H9 (cell line): ENCODE data around the gene DPH1. TPM values are rescaled to one million over a fixed set of nuclear protein-coding genes. Genes with fewer than 3 reads are reported as not detected.

ENCODE experiments used
- DNase-seq: peaks from one replicate; pipeline ENCODE4 v3.0.0-alpha.2; 2017
- H2AFZ ChIP-seq: one replicate; pipeline ENCODE4 v1.6.1; 2013; ENCODE audit warnings: mild to moderate bottlenecking, low read length, control low read depth, moderate library complexity
- H2AK5ac ChIP-seq: 2 replicates; pipeline ENCODE4 v1.6.1; 2013; ENCODE audit warnings: low read length, control low read depth, mixed read lengths; ENCODE audit not compliant: insufficient read length
- H2BK120ac ChIP-seq: one replicate; pipeline ENCODE4 v1.6.1; 2013; ENCODE audit warnings: low read depth, mild to moderate bottlenecking, low read length, control low read depth, inconsistent platforms; ENCODE audit not compliant: poor library complexity, severe bottlenecking
- H2BK12ac ChIP-seq: 2 replicates; pipeline ENCODE4 v1.6.1; 2013; ENCODE audit warnings: low read length, control low read depth, mixed read lengths, low read depth; ENCODE audit not compliant: insufficient read length
- H2BK15ac ChIP-seq: 2 replicates; pipeline ENCODE4 v1.6.1; 2013; ENCODE audit warnings: low read depth, low read length, control low read depth
- H2BK20ac ChIP-seq: one replicate; pipeline ENCODE4 v1.6.1; 2013; ENCODE audit warnings: low read depth, mild to moderate bottlenecking, low read length, control low read depth, inconsistent platforms; ENCODE audit not compliant: poor library complexity, severe bottlenecking
- H2BK5ac ChIP-seq: 2 replicates; pipeline ENCODE4 v1.6.1; 2013; ENCODE audit warnings: low read length, control low read depth, mixed read lengths; ENCODE audit not compliant: insufficient read length
- H3K14ac ChIP-seq: 2 replicates; pipeline ENCODE4 v1.6.1; 2013; ENCODE audit warnings: low read length, control low read depth; ENCODE audit not compliant: insufficient read depth
- H3K18ac ChIP-seq: 2 replicates; pipeline ENCODE4 v1.6.1; 2013; ENCODE audit warnings: low read depth, mild to moderate bottlenecking, mixed read lengths, low read length, control low read depth; ENCODE audit not compliant: insufficient read length
- H3K23ac ChIP-seq: 2 replicates; pipeline ENCODE4 v1.6.1; 2013; ENCODE audit warnings: low read length, control low read depth, mixed read lengths, low read depth; ENCODE audit not compliant: insufficient read length
- H3K23me2 ChIP-seq: 2 replicates; pipeline ENCODE4 v1.6.1; 2013; ENCODE audit warnings: low read depth, mild to moderate bottlenecking, mixed read lengths, low read length, control low read depth; ENCODE audit not compliant: insufficient read length, poor library complexity, severe bottlenecking
- H3K27ac ChIP-seq: 2 replicates; pipeline ENCODE4 v1.5.1; 2013; ENCODE audit warnings: low read length, control low read depth, mixed read lengths, low read depth; ENCODE audit not compliant: insufficient read length
- H3K27me3 ChIP-seq: 2 replicates; pipeline ENCODE4 v1.6.1; 2013; ENCODE audit warnings: low read length, control low read depth, inconsistent platforms; ENCODE audit not compliant: insufficient read depth
- H3K4ac ChIP-seq: 2 replicates; pipeline ENCODE4 v1.6.1; 2013; ENCODE audit warnings: low read depth, mild to moderate bottlenecking, control low read depth, inconsistent platforms, low read length, moderate library complexity
- H3K4me1 ChIP-seq: 2 replicates; pipeline ENCODE4 v1.6.1; 2013; ENCODE audit warnings: low read length, control low read depth, inconsistent platforms; ENCODE audit not compliant: insufficient read depth
- H3K4me2 ChIP-seq: 2 replicates; pipeline ENCODE4 v1.6.1; 2013; ENCODE audit warnings: low read length, control low read depth, mixed read lengths; ENCODE audit not compliant: insufficient read length, insufficient read depth
- H3K56ac ChIP-seq: 2 replicates; pipeline ENCODE4 v1.6.1; 2013; ENCODE audit warnings: low read depth, mild to moderate bottlenecking, mixed read lengths, low read length, control low read depth; ENCODE audit not compliant: insufficient read length
- H3K79me1 ChIP-seq: 2 replicates; pipeline ENCODE4 v1.6.1; 2013; ENCODE audit warnings: low read depth, mild to moderate bottlenecking, moderate library complexity, low read length, control low read depth, inconsistent platforms; ENCODE audit not compliant: insufficient read depth, poor library complexity, severe bottlenecking
- H3K79me2 ChIP-seq: 2 replicates; pipeline ENCODE4 v1.6.1; 2013; ENCODE audit warnings: low read length, control low read depth, inconsistent platforms; ENCODE audit not compliant: insufficient read depth
- H3K9ac ChIP-seq: 2 replicates; pipeline ENCODE4 v1.6.1; 2013; ENCODE audit warnings: low read length, control low read depth, mixed read lengths; ENCODE audit not compliant: insufficient read length; ENCODE audit errors: extremely low read depth
- H3K9me3 ChIP-seq: one replicate; pipeline ENCODE4 v1.6.1; 2013; ENCODE audit warnings: low read depth, low read length, inconsistent platforms; ENCODE audit not compliant: control insufficient read depth
- H3T11ph ChIP-seq: one replicate; pipeline ENCODE4 v1.6.1; 2013; ENCODE audit warnings: mild to moderate bottlenecking, low read length, control low read depth, inconsistent platforms
- H4K20me1 ChIP-seq: one replicate; pipeline ENCODE4 v1.6.1; 2013; ENCODE audit not compliant: control insufficient read depth, insufficient read length, insufficient read depth
- H4K5ac ChIP-seq: 2 replicates; pipeline ENCODE4 v1.6.1; 2013; ENCODE audit warnings: low read depth, mild to moderate bottlenecking, mixed read lengths, low read length, control low read depth; ENCODE audit not compliant: insufficient read length
- H4K8ac ChIP-seq: replicated peaks from 2 replicates; pipeline ENCODE4 v1.6.1; 2013; ENCODE audit warnings: low read length, control low read depth, mixed read lengths, low read depth; ENCODE audit not compliant: insufficient read length
- H4K91ac ChIP-seq: 2 replicates; pipeline ENCODE4 v1.6.1; 2013; ENCODE audit warnings: low read depth, mild to moderate bottlenecking, moderate library complexity, mixed read lengths, low read length, control low read depth; ENCODE audit not compliant: insufficient read length
- H3K27ac Mint-ChIP-seq, 3 experiments: 2 replicates in 2 of 3; 3 replicates in 1 of 3; pipeline ENCODE4 v1.8.0; 2020 to 2021; ENCODE audit warnings: mixed read lengths in 3 of 3, mild to moderate bottlenecking in 1 of 3, moderate library complexity in 1 of 3
- H3K27me3 Mint-ChIP-seq: 2 replicates; pipeline ENCODE4 v1.8.0; 2021; ENCODE audit warnings: low read depth, mild to moderate bottlenecking, moderate library complexity, mixed read lengths
- H3K36me3 Mint-ChIP-seq, 3 experiments: 2 replicates in 2 of 3; 3 replicates in 1 of 3; pipeline ENCODE4 v1.8.0; 2020 to 2021; ENCODE audit warnings: low read depth in 3 of 3, mixed read lengths in 3 of 3; ENCODE audit not compliant: insufficient read depth in 1 of 3
- H3K4me1 Mint-ChIP-seq, 2 experiments: 2 replicates each; pipeline ENCODE4 v1.8.0; 2020; ENCODE audit warnings: mixed read lengths in 2 of 2
- H3K4me3 Mint-ChIP-seq, 2 experiments: 2 replicates in 1 of 2; 3 replicates in 1 of 2; pipeline ENCODE4 v1.8.0; 2020 to 2021; ENCODE audit warnings: mild to moderate bottlenecking in 2 of 2, mixed read lengths in 2 of 2, moderate library complexity in 1 of 2
- H3K9me3 Mint-ChIP-seq, 2 experiments: 2 replicates in 1 of 2; 3 replicates in 1 of 2; pipeline ENCODE4 v1.8.0; 2020; ENCODE audit warnings: mild to moderate bottlenecking in 2 of 2, mixed read lengths in 2 of 2, moderate library complexity in 1 of 2
- WGBS: extraction: QIAGEN DNeasy Blood & Tissue Kit; methylation state at CpG from one replicate; pipeline ENCODE4 v1.1.7; 2013; ENCODE audit warnings: missing lambda C conversion rate, low lambda C conversion rate, mixed read lengths; ENCODE audit not compliant: insufficient read length; ENCODE audit errors: extremely low coverage; 5-methylcytosine and 5-hydroxymethylcytosine counted together
- total RNA-seq: library from RNA; stranded (reverse); gene quantifications from 2 replicates; pipeline ENCODE4 v1.2.1, GENCODE V29; 2021
- TF ChIP-seq, protein P1 (sequence below): fragments of 200-600 bp; sonication (generic); conservative IDR thresholded peaks from 3 replicates; pipeline ENCODE4 v1.8.0; 2021; ENCODE audit warnings: antibody characterized with exemption, mild to moderate bottlenecking

The DPH1 gene
- total RNA-seq, 1 experiment from 2014 or later: 27.5 TPM

DNA sequence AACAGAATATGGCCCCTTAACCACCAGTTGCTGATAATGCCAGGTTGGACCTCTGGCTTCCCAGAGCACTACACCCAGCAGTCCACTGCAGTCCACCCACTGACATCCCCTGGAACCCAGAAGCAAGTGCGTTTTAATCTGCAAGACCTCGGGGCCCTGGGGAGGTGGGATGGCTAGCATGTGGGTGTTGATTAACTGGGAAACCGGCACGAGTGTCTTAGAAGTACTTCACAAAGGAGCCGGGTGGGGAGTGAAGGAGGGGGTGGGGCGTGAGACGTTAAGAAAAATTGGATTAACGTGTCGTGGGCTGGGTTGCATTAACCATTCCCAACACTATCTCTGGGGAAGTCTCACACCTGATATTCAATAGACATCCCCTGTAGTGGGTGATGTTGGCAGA lies 18.9 kb downstream of the DPH1 start:
- Histone ChIP-seq H2BK15ac (no peak overlapping the region), H2BK20ac (no peak overlapping the region), H3K27ac (no peak overlapping the region), H2BK120ac (no peak overlapping the region), H3K23ac (no peak overlapping the region), H3K18ac (no peak overlapping the region), H3K79me1 (no peaks in the 10 kb centered on the region), H4K5ac (no peak overlapping the region), H3T11ph (no peak overlapping the region), H2BK5ac (no peak overlapping the region), H4K91ac (no peak overlapping the region), H4K8ac (no peak overlapping the region), H2BK12ac (no peak overlapping the region), H2AFZ (no peak overlapping the region), H3K23me2 (no peaks in the 10 kb centered on the region), H3K4me1 (no peaks in the 10 kb centered on the region), H3K9ac (no peak overlapping the region), H3K4me2 (no peak overlapping the region), H3K56ac (no peak overlapping the region), H3K9me3 (no peaks in the 10 kb centered on the region), H3K27me3 (peaks cover 36% of the 10 kb centered on the region), H3K79me2 (no peaks in the 10 kb centered on the region), H3K4ac (no peak overlapping the region), H2AK5ac (no peak overlapping the region), H3K14ac (no peak overlapping the region), H4K20me1 (no peaks in the 10 kb centered on the region)
- no CpG with 5 or more reads among the region's 9 CpGs for whole genome bisulfite sequencing
- Mint-ChIP-seq H3K27me3 (peaks cover 61% of the 10 kb centered on the region), H3K4me1 (peaks cover 7 to 9% of the 10 kb centered on the region in 2 experiments; a peak in 3 of 4 replicates), H3K36me3 (peaks cover 0 to 7% (median 4%) of the 10 kb centered on the region in 3 experiments; a peak in 6 of 7 replicates), H3K9me3 (no peaks in the 10 kb centered on the region), H3K27ac (no peak overlapping the region), H3K4me3 (peak overlapping the region; percentile 53 to 71; a peak in 2 of 5 replicates)
- DNase-seq: no peak
- TF ChIP-seq, protein P1, sequence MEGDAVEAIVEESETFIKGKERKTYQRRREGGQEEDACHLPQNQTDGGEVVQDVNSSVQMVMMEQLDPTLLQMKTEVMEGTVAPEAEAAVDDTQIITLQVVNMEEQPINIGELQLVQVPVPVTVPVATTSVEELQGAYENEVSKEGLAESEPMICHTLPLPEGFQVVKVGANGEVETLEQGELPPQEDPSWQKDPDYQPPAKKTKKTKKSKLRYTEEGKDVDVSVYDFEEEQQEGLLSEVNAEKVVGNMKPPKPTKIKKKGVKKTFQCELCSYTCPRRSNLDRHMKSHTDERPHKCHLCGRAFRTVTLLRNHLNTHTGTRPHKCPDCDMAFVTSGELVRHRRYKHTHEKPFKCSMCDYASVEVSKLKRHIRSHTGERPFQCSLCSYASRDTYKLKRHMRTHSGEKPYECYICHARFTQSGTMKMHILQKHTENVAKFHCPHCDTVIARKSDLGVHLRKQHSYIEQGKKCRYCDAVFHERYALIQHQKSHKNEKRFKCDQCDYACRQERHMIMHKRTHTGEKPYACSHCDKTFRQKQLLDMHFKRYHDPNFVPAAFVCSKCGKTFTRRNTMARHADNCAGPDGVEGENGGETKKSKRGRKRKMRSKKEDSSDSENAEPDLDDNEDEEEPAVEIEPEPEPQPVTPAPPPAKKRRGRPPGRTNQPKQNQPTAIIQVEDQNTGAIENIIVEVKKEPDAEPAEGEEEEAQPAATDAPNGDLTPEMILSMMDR: no peak
